Large intestine (tissue), 3 donors: ENCODE data around the gene NOL6. TPM values are rescaled to one million over a fixed set of nuclear protein-coding genes. Genes with fewer than 3 reads are reported as not detected.
A peak's percentile ranks its signal among the peaks of the same experiment; 100 is the strongest.

Experiments
- DNase-seq, 2 donors: peaks; one replicate each; pipeline versions ENCODE4 v3.0.0 to v3.0.0-alpha.2; 2013
- H3K27ac ChIP-seq: one replicate; pipeline ENCODE4 v1.5.1; 2013; ENCODE audit warnings: low read length
- H3K27me3 ChIP-seq: 2 replicates; pipeline ENCODE4 v1.6.1; 2013; ENCODE audit warnings: low read length; ENCODE audit not compliant: control insufficient read depth, insufficient read depth
- H3K36me3 ChIP-seq: 2 replicates; pipeline ENCODE4 v1.6.1; 2013; ENCODE audit warnings: low read length; ENCODE audit not compliant: control insufficient read depth, insufficient read depth
- H3K4me1 ChIP-seq: one replicate; pipeline ENCODE4 v1.6.1; 2013; ENCODE audit warnings: low read length; ENCODE audit not compliant: control insufficient read depth, insufficient read depth
- H3K4me3 ChIP-seq: one replicate; pipeline ENCODE4 v1.5.1; 2013; ENCODE audit warnings: low read length
- H3K9me3 ChIP-seq: one replicate; pipeline ENCODE4 v1.6.1; 2013; ENCODE audit warnings: mild to moderate bottlenecking, low read depth, low read length, moderate library complexity; ENCODE audit not compliant: control insufficient read depth
- WGBS: methylation state at CpG from one replicate; pipeline ENCODE4 v1.1.5; 2013; ENCODE audit warnings: low lambda C conversion rate; ENCODE audit not compliant: insufficient coverage; 5-methylcytosine and 5-hydroxymethylcytosine counted together
- polyA plus RNA-seq: library from polyadenylated mRNA; unstranded; fragments of 120-200 nt; gene quantifications from one replicate; pipeline ENCODE4 v1.2.1, GENCODE V29; 2013

Gene NOL6
- polyA plus RNA-seq, 1 donor, result 22.2 TPM

- peak; percentile 60 to 63 for DNase-seq
- WGBS, result no CpG with 5 or more reads among the region's 9 CpGs
- Histone ChIP-seq H3K9me3 (no peaks in the 10 kb centered on the region), H3K4me1 (peaks cover 64% of the 10 kb centered on the region), H3K27ac (peak overlapping the region; percentile 95), H3K36me3 (peaks cover 28% of the 10 kb centered on the region), H3K4me3 (no peak overlapping the region), H3K27me3 (no peaks in the 10 kb centered on the region)
Measured at GRCh38 chr9:33443047-33443446, 30.7 kb downstream of the NOL6 start.

- Histone ChIP-seq H3K36me3 (peaks cover 28% of the 10 kb centered on the region), H3K4me1 (peaks cover 61% of the 10 kb centered on the region), H3K27me3 (no peaks in the 10 kb centered on the region), H3K4me3 (no peak overlapping the region), H3K27ac (peak overlapping the region; percentile 95), H3K9me3 (no peaks in the 10 kb centered on the region)
- DNase-seq, result peak in 1 of 2 donors; percentile 14
- no CpG with 5 or more reads among the region's 15 CpGs for WGBS
Measured at GRCh38 chr9:33442125-33442524, 31.6 kb downstream of the NOL6 start.

- DNase-seq, result no peak
- peaks cover 28% of the 10 kb centered on the region for H3K36me3 ChIP-seq
Measured at GRCh38 chr9:33440609-33441008, 33.1 kb downstream of the NOL6 start.

GRCh38 chr9:33440204-33440603, 33.5 kb downstream of the NOL6 start:
- Histone ChIP-seq H3K27ac (no peak overlapping the region), H3K4me1 (peaks cover 62% of the 10 kb centered on the region), H3K9me3 (no peaks in the 10 kb centered on the region), H3K27me3 (no peaks in the 10 kb centered on the region), H3K36me3 (peaks cover 28% of the 10 kb centered on the region), H3K4me3 (no peak overlapping the region)
- no peak for DNase-seq
- no CpG with 5 or more reads among the region's 7 CpGs for WGBS

More at GRCh38 chr9:33440609-33441008, 33.1 kb downstream of the NOL6 start:
- WGBS, result no CpG with 5 or more reads among the region's 1 CpG
- H3K9me3 ChIP-seq, result no peaks in the 10 kb centered on the region
- no peak overlapping the region for H3K4me3 ChIP-seq
- H3K4me1 ChIP-seq, result peaks cover 60% of the 10 kb centered on the region
- H3K27ac ChIP-seq, result no peak overlapping the region
- H3K27me3 ChIP-seq, result no peaks in the 10 kb centered on the region

- no peaks in the 10 kb centered on the region for H3K27me3 ChIP-seq
- H3K27ac ChIP-seq, result peak overlapping the region; percentile 9
- no peaks in the 10 kb centered on the region for H3K9me3 ChIP-seq
- H3K36me3 ChIP-seq, result peaks cover 28% of the 10 kb centered on the region
- no peak for DNase-seq
- H3K4me1 ChIP-seq, result peaks cover 64% of the 10 kb centered on the region
- H3K4me3 ChIP-seq, result no peak overlapping the region
- no CpG with 5 or more reads among the region's 6 CpGs for WGBS
Measured at GRCh38 chr9:33439731-33440130, 34.0 kb downstream of the NOL6 start.

- Histone ChIP-seq H3K27me3 (no peaks in the 10 kb centered on the region), H3K9me3 (no peaks in the 10 kb centered on the region), H3K4me3 (no peak overlapping the region), H3K4me1 (peaks cover 64% of the 10 kb centered on the region), H3K27ac (peak overlapping the region; percentile 9), H3K36me3 (peaks cover 28% of the 10 kb centered on the region)
- WGBS, result no CpG with 5 or more reads among the region's 7 CpGs
- DNase-seq, result peak in 1 of 2 donors; percentile 20
Measured at GRCh38 chr9:33438926-33439680, 34.6 kb downstream of the NOL6 start.

GRCh38 chr9:33437898-33438297, 35.8 kb downstream of the NOL6 start:
- H3K9me3 ChIP-seq, result no peaks in the 10 kb centered on the region
- H3K27ac ChIP-seq, result no peak overlapping the region
- peaks cover 57% of the 10 kb centered on the region for H3K4me1 ChIP-seq
- H3K27me3 ChIP-seq, result no peaks in the 10 kb centered on the region
- no peak overlapping the region for H3K4me3 ChIP-seq
- no CpG with 5 or more reads among the region's 1 CpG for WGBS
- no peak for DNase-seq
- peaks cover 20% of the 10 kb centered on the region for H3K36me3 ChIP-seq

GRCh38 chr9:33437205-33437604, 36.5 kb downstream of the NOL6 start:
- H3K27ac ChIP-seq, result no peak overlapping the region
- H3K4me1 ChIP-seq, result peaks cover 50% of the 10 kb centered on the region
- no peaks in the 10 kb centered on the region for H3K27me3 ChIP-seq
- no peak overlapping the region for H3K4me3 ChIP-seq
- no CpG with 5 or more reads among the region's 2 CpGs for WGBS
- no peaks in the 10 kb centered on the region for H3K9me3 ChIP-seq
- peaks cover 13% of the 10 kb centered on the region for H3K36me3 ChIP-seq
- DNase-seq, result peak in 1 of 2 donors; percentile 20

GRCh38 chr9:33436445-33436844, 37.3 kb downstream of the NOL6 start:
- Histone ChIP-seq H3K4me1 (peaks cover 43% of the 10 kb centered on the region), H3K9me3 (no peaks in the 10 kb centered on the region), H3K27ac (no peak overlapping the region), H3K27me3 (no peaks in the 10 kb centered on the region), H3K36me3 (peaks cover 5% of the 10 kb centered on the region), H3K4me3 (no peak overlapping the region)
- peak in 1 of 2 donors; percentile 56 for DNase-seq
- no CpG with 5 or more reads among the region's 8 CpGs for WGBS

GRCh38 chr9:33435821-33436277, 37.9 kb downstream of the NOL6 start:
- 73% methylated on average over 3 of the region's 8 CpGs for WGBS
- H3K4me3 ChIP-seq, result no peak overlapping the region
- peak in 1 of 2 donors; percentile 13 for DNase-seq
- no peaks in the 10 kb centered on the region for H3K27me3 ChIP-seq
- no peaks in the 10 kb centered on the region for H3K9me3 ChIP-seq
- H3K4me1 ChIP-seq, result peaks cover 43% of the 10 kb centered on the region
- no peak overlapping the region for H3K27ac ChIP-seq
- peaks cover 2% of the 10 kb centered on the region for H3K36me3 ChIP-seq
